Prostate gland (tissue), 2 donors: ENCODE results near the gene GPS2. TPM values are rescaled to one million over a fixed set of nuclear protein-coding genes. Genes with fewer than 3 reads are reported as not detected.

Source experiments
- DNase-seq: peaks from one replicate; pipeline ENCODE4 v3.0.0-alpha.2; 2019; ENCODE audit warnings: low spot score
- H3K27ac ChIP-seq, 2 donors: fragments of 200-600 bp; sonication (generic); 2 replicates each; pipeline ENCODE4 v1.5.1; 2017 to 2019
- H3K27me3 ChIP-seq: fragments of 200-600 bp; sonication (generic); replicated peaks from 2 replicates; pipeline ENCODE4 v1.5.1; 2019; ENCODE audit not compliant: insufficient read depth
- H3K36me3 ChIP-seq, 2 donors: fragments of 200-600 bp; sonication (generic); 1 replicate in 1 of 2; 2 replicates in 1 of 2; pipeline versions ENCODE4 v1.5.1 to v1.8.1; 2017 to 2019
- H3K4me1 ChIP-seq: fragments of 200-600 bp; sonication (generic); replicated peaks from 2 replicates; pipeline ENCODE4 v1.5.1; 2019
- H3K4me3 ChIP-seq, 2 donors: fragments of 200-600 bp; sonication (generic); 2 replicates each; pipeline ENCODE4 v1.5.1; 2017 to 2019
- H3K9me3 ChIP-seq: fragments of 200-600 bp; sonication (generic); 2 replicates; pipeline ENCODE4 v1.5.1; 2017
- CTCF ChIP-seq, 4 experiments: fragments of 200-600 bp in 2 of 4; fragments of 450-650 bp in 2 of 4; sonication (generic) in 2 of 4; IDR thresholded peaks; 1 replicate in 3 of 4; 2 replicates in 1 of 4; pipeline ENCODE4 v1.5.1; 2016 to 2019; ENCODE audit warnings: antibody characterized with exemption in 4 of 4, mild to moderate bottlenecking in 2 of 4, moderate library complexity in 2 of 4
- POLR2A ChIP-seq: fragments of 450-650 bp; IDR thresholded peaks from one replicate; pipeline ENCODE4 v1.6.1; 2016; ENCODE audit warnings: antibody characterized with exemption, mild to moderate bottlenecking
- POLR2AphosphoS5 ChIP-seq: sonication (generic); formaldehyde crosslinking; IDR thresholded peaks from one replicate; pipeline ENCODE4 v1.6.1; 2017; ENCODE audit warnings: antibody characterized with exemption
- WGBS: methylation state at CpG from one replicate; pipeline ENCODE4 v1.1.5; 2018; 5-methylcytosine and 5-hydroxymethylcytosine counted together
- intact Hi-C: fragments of 100-400 bp; cut with DNase I; formaldehyde crosslinking; loops from one replicate; pipeline ENCODE4 v1.14.2; 2022
- total RNA-seq, 2 donors: library from RNA; depleted of rRNA; stranded (reverse); fragments of >200 nt; gene quantifications; one replicate each; pipeline ENCODE4 v1.1.0, GENCODE V29; 2016

Gene GPS2
- total RNA-seq, 2 donors from 2014 or later = 88.4 to 140 TPM

DNA sequence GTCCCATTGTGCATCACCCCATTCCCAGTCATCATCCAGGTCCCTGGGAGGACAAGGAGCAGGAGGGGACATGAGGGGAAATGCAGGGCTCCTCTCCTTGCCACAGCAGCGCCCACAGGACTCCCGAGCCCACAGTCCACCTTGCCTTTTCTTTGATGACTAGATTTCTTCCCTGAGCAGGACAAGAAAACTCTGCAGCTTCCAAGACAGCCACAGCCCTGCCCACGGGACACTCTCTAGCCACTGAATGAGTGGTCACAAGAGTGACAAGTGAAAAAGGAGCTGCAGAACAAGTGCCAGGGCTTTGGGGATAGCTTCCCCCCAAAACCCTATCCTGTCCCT, 9.2 kb upstream of the GPS2 start:
- 86% methylated on average over 3 of the region's 3 CpGs for WGBS
- TF ChIP-seq CTCF (IDR thresholded peaks at IDR 0.05) = no peak
- no peak for TF ChIP-seq POLR2AphosphoS5
- no peak for TF ChIP-seq POLR2A
- Histone ChIP-seq H3K4me3 (no peak overlapping the region), H3K27ac (no peak overlapping the region), H3K36me3 (peaks cover 11 to 13% of the 10 kb centered on the region in 2 donors), H3K9me3 (no peaks in the 10 kb centered on the region), H3K27me3 (no peaks in the 10 kb centered on the region), H3K4me1 (no peaks in the 10 kb centered on the region)
- no peak for DNase-seq
- intact Hi-C loops = no loop called here

DNA sequence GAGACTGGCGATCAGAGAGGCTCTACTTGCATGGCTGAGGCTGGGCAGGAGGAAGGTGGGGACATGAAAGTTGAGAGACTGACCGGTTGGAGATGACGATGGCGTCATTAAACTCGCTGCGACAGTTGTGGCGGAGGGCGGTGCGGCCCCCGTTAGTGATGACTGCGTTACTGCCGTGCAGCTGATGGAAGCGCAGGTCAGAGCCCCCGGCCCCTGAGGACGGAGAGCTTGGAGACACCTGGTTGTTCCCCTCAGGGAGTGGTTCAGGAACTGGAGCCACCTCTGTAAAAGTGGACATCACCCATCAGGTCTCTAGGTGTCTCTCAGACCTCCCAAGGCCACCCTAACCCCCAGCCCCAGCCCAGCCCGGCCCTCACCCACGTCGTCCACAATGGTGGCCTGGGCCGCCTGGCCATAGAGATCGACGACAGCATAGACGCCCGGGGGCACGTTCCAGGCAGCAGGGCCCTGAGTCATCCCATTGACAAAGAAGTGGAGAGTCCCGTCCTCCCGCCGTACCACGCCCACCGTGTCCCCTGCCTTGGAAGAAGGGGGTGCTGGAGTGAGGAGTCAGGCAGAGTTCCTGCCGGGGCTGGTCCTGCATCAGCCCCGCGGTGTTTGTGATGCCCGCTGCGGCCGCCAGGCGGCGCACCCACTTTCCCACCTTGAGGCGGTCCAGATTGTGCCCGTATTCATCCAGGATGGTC, 8.7 kb upstream of the GPS2 start:
- peak; percentile 43 for DNase-seq

GRCh38 chr17:7322520-7323194, 7.5 kb upstream of the GPS2 start:
- Histone ChIP-seq H3K36me3 (peaks cover 11 to 19% of the 10 kb centered on the region in 2 donors), H3K4me1 (no peaks in the 10 kb centered on the region), H3K4me3 (no peak overlapping the region), H3K27ac (no peak overlapping the region), H3K27me3 (no peaks in the 10 kb centered on the region), H3K9me3 (no peaks in the 10 kb centered on the region)
- TF ChIP-seq POLR2A = no peak
- no peak for TF ChIP-seq CTCF (IDR thresholded peaks at IDR 0.05)
- no peak for TF ChIP-seq POLR2AphosphoS5
- DNase-seq = no peak
- intact Hi-C loops = no loop called here
- 89% methylated on average over 22 of the region's 22 CpGs for WGBS

More for the DNA sequence above, 8.7 kb upstream of the GPS2 start:
- no peak for TF ChIP-seq POLR2A
- TF ChIP-seq POLR2AphosphoS5 = no peak
- peak; percentile 74 to 78 (median 76) for TF ChIP-seq CTCF (IDR thresholded peaks at IDR 0.05)
- H3K4me3 ChIP-seq = no peak overlapping the region
- 62% methylated on average over 39 of the region's 39 CpGs for WGBS
- intact Hi-C loops = no loop called here
- H3K4me1 ChIP-seq = no peaks in the 10 kb centered on the region
- no peak overlapping the region for H3K27ac ChIP-seq
- no peaks in the 10 kb centered on the region for H3K27me3 ChIP-seq
- no peaks in the 10 kb centered on the region for H3K9me3 ChIP-seq
- peaks cover 11 to 13% of the 10 kb centered on the region in 2 donors for H3K36me3 ChIP-seq

GRCh38 chr17:7321466-7321865, 6.3 kb upstream of the GPS2 start:
- no peaks in the 10 kb centered on the region for H3K9me3 ChIP-seq
- intact Hi-C loops = no loop called here
- H3K36me3 ChIP-seq = peaks cover 11 to 24% of the 10 kb centered on the region in 2 donors
- H3K27me3 ChIP-seq = no peaks in the 10 kb centered on the region
- TF ChIP-seq CTCF (IDR thresholded peaks at IDR 0.05) (no peak), POLR2A (no peak)
- no peak for DNase-seq
- WGBS = 91% methylated on average over 15 of the region's 15 CpGs
- no peak overlapping the region for H3K4me3 ChIP-seq
- no peaks in the 10 kb centered on the region for H3K4me1 ChIP-seq
- no peak overlapping the region for H3K27ac ChIP-seq
